Measurements from ENCODE around the gene MRPL37. TPM values are rescaled to one million over a fixed set of nuclear protein-coding genes. Genes with fewer than 3 reads are reported as not detected.

The MRPL37 gene
- total and polyA plus RNA-seq, 2 donors (not counting 3 experiments of a cell fraction or from before 2014, with no cell fraction given), result 45.0 to 109 TPM

DNA sequence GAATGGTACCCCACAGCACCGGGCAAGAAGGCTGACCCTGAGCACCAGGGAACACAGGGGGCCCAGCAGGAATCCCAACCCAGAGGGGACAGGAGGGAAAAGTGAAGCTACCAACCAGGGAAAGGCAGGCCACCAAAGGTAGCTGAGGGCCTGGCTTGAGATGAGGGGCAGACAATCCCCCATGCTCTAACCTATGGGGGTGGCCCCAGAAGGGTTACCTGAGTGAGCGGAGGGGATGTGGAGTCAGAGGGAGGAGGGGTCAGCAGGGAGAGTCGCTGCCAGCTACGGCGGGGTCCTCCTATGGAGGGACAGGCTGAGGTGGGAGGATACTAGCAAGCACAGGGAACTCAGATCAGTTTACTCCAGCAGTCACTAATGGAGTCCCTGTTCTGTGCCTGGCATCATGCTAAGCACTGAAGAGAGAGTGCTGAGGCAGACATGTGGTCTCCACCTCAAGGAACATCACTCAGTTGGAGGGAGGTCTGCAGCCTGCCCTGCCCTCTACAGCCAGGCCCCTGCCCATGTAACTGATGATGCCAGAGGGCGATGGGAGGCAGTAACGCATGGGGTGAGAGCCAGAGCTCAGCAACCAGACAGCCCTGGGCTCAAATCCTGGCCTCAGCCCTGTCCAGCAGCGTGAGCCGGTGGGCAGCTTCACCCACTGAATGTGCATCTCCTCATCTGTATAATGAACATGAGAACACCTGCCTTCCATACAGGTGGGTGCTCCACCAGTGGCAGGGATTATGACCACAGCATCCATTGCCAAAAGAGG is 21.5 kb upstream of the MRPL37 start:
- no peaks in the 10 kb centered on the region for H3K9me3 ChIP-seq (replicated peaks; ENCODE audit: control insufficient read depth, insufficient read depth, low read length)
- CTCF ChIA-PET, result interaction anchor here (1.2 kb wide), 1 partner anchor 57 kb away, joined by 3 read pairs; no protein-coding TSS in a partner anchor
- dilution Hi-C loops (cut with MboI; ENCODE audit: extremely low pct_ligation_motif_present, low sequenced_read_pairs), result no loop called here

More for the DNA sequence above, 21.5 kb upstream of the MRPL37 start:
- intact Hi-C loops (cut with micrococcal nuclease), result no loop called here
- Histone ChIP-seq H3K9me1 (replicated peaks; ENCODE audit: control insufficient read depth, extremely low read depth, insufficient read depth, low read length) (no peaks in the 10 kb centered on the region), H3K4me2 (ENCODE audit: insufficient read depth, low read length) (no peak overlapping the region), H3K9ac (replicated peaks; ENCODE audit: extremely low read depth, insufficient read depth, low read length) (no peak overlapping the region), H3K4me3 (replicated peaks in 1 of 3; ENCODE audit: insufficient read depth in 1 of 3, low read depth in 1 of 3, low read length in 3 of 3) (no peak overlapping the region), H3K27ac (ENCODE audit: insufficient read depth, low read depth, low read length) (no peak overlapping the region), H4K20me1 (replicated peaks; ENCODE audit: control insufficient read depth, extremely low read depth, insufficient read depth, low read length) (no peaks in the 10 kb centered on the region), H2AFZ (ENCODE audit: low read depth, low read length) (no peak overlapping the region), H3K79me2 (ENCODE audit: control insufficient read depth, insufficient read depth, low read length) (no peaks in the 10 kb centered on the region), H3K36me3 (ENCODE audit: control insufficient read depth in 2 of 2, extremely low read depth in 1 of 2, insufficient read depth in 2 of 2, low read length in 2 of 2) (no peaks in the 10 kb centered on the region), H3K4me1 (ENCODE audit: control insufficient read depth, extremely low read depth, insufficient read depth, low read length) (peaks cover 10% of the 10 kb centered on the region), H3K27me3 (ENCODE audit: control insufficient read depth in 2 of 2, insufficient read depth in 2 of 2, low read length in 2 of 2) (no peaks in the 10 kb centered on the region)
- no peak for DNase-seq (ENCODE audit: low read depth, low spot score)
- POLR2A ChIA-PET, result no interaction called here
- BruUV-seq (replicated peaks), result no TSS peak
- no peak for FAIRE-seq
- no peak for TF ChIP-seq MYC (IDR thresholded peaks at IDR 0.05; ENCODE audit: low read depth, low read length)
- TF ChIP-seq EZH2 (IDR thresholded peaks at IDR 0.05; ENCODE audit: borderline replicate concordance, low read depth, low read length, severe bottlenecking), result no peak
- TF ChIP-seq, protein P1, sequence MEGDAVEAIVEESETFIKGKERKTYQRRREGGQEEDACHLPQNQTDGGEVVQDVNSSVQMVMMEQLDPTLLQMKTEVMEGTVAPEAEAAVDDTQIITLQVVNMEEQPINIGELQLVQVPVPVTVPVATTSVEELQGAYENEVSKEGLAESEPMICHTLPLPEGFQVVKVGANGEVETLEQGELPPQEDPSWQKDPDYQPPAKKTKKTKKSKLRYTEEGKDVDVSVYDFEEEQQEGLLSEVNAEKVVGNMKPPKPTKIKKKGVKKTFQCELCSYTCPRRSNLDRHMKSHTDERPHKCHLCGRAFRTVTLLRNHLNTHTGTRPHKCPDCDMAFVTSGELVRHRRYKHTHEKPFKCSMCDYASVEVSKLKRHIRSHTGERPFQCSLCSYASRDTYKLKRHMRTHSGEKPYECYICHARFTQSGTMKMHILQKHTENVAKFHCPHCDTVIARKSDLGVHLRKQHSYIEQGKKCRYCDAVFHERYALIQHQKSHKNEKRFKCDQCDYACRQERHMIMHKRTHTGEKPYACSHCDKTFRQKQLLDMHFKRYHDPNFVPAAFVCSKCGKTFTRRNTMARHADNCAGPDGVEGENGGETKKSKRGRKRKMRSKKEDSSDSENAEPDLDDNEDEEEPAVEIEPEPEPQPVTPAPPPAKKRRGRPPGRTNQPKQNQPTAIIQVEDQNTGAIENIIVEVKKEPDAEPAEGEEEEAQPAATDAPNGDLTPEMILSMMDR (IDR thresholded peaks at IDR 0.05; ENCODE audit: extremely low read depth in 1 of 2, insufficient read depth in 1 of 2, low read depth in 1 of 2, low read length in 2 of 2), result no peak
- no peak for TF ChIP-seq FOS (IDR thresholded peaks at IDR 0.05; ENCODE audit: borderline replicate concordance, insufficient read depth, low read length)
- no peak for TF ChIP-seq POLR2AphosphoS5 (IDR thresholded peaks at IDR 0.05; ENCODE audit: insufficient read depth, low read depth, low read length)
- TF ChIP-seq POLR2A (IDR thresholded peaks at IDR 0.05; ENCODE audit: low read depth, low read length), result no peak
- TF ChIP-seq JUN (IDR thresholded peaks at IDR 0.05; ENCODE audit: borderline replicate concordance, insufficient read depth, insufficient read length, low read depth), result no peak

All from endothelial cell of umbilical vein (primary cell).